Vagina (tissue), 2 donors: ENCODE results near the gene CPT1B.

ENCODE experiments used
- POLR2AphosphoS5 ChIP-seq, 2 donors: sonication (generic); formaldehyde crosslinking; IDR thresholded peaks; one replicate each; pipeline ENCODE4 v1.9.0; 2017; ENCODE audit warnings: antibody characterized with exemption in 2 of 2, mild to moderate bottlenecking in 2 of 2, low read depth in 1 of 2; ENCODE audit not compliant: insufficient read depth in 1 of 2
- TF ChIP-seq, protein P1 (sequence below), 3 experiments: fragments of 450-650 bp in 2 of 3; fragments of 200-600 bp in 1 of 3; sonication (generic) in 1 of 3; IDR thresholded peaks; one replicate each; pipeline ENCODE4 v1.5.1; 2017 to 2019; ENCODE audit warnings: antibody characterized with exemption in 3 of 3, mild to moderate bottlenecking in 2 of 3, moderate library complexity in 2 of 3

DNA sequence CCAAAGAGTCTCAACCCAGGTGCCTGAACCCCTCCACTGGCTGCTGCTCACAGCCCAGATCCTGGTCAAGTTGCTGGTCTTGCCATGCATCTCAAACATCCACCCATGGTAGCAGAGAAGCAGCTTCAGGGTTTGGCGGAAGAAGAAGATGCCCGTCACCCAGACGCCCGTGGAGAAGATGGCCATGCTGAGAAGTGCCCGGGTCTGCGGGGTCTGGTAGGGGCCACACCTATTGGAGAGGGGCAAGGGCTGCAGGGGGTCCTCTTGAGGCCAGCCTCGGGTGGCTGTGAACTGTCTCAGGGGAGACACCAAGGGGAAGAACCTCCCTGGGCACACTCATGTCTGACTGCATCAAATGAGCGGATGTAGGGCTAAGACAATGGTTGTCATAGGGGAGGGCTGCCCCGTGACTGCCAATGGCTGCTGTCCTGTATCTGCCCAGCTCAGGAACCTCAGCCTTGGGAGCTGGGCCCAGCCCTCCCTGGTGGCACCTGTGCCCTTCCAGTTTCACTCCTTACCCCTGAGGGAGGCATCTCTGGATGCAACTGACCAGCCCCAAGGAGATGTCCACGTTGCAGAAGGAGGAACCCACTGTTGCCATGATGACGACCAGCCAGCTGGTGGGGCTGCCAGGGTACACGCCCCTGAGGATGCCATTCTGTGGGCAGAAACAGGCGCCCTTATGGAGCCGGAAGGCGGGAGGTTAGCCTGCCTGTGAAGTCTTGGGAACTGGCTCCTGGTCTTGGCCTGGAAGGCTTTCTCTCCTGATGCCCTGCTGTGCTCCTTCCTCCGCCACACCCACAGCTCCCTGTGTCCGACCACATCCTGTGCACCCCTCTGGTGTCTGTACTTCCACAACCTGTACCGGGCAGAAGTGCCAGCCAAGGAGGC lies 1.2 kb downstream of the CPT1B start:
- TF ChIP-seq POLR2AphosphoS5 (IDR thresholded peaks at IDR 0.05; ENCODE audit: insufficient read depth in 1 of 2, low read depth in 1 of 2): no peak
- TF ChIP-seq, protein P1, sequence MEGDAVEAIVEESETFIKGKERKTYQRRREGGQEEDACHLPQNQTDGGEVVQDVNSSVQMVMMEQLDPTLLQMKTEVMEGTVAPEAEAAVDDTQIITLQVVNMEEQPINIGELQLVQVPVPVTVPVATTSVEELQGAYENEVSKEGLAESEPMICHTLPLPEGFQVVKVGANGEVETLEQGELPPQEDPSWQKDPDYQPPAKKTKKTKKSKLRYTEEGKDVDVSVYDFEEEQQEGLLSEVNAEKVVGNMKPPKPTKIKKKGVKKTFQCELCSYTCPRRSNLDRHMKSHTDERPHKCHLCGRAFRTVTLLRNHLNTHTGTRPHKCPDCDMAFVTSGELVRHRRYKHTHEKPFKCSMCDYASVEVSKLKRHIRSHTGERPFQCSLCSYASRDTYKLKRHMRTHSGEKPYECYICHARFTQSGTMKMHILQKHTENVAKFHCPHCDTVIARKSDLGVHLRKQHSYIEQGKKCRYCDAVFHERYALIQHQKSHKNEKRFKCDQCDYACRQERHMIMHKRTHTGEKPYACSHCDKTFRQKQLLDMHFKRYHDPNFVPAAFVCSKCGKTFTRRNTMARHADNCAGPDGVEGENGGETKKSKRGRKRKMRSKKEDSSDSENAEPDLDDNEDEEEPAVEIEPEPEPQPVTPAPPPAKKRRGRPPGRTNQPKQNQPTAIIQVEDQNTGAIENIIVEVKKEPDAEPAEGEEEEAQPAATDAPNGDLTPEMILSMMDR (IDR thresholded peaks at IDR 0.05): no peak
